HG03060 (cell line): Measurements from ENCODE around the gene P2RX5.

Source experiments
- ATAC-seq: cut with Tn5 transposase; IDR thresholded peaks from one replicate; pipeline ENCODE4 v1.9.1; 2021; ENCODE audit warnings: low read depth, moderate number of reproducible peaks; ENCODE audit not compliant: unreplicated experiment

Gene P2RX5

GRCh38 chr17:3658784-3659449 is 37.0 kb downstream of the P2RX5 start:
- no peak for ATAC-seq

GRCh38 chr17:3657874-3658783 is 37.8 kb downstream of the P2RX5 start:
- no peak for ATAC-seq

- no peak for ATAC-seq
These were observed 38.4 kb downstream of the P2RX5 start for GRCh38 chr17:3657588-3657869.

- ATAC-seq: no peak
These were observed 39.0 kb downstream of the P2RX5 start for GRCh38 chr17:3656755-3657587.

GRCh38 chr17:3656353-3656752 is 39.6 kb downstream of the P2RX5 start:
- no peak for ATAC-seq

GRCh38 chr17:3655766-3656165 is 40.2 kb downstream of the P2RX5 start:
- ATAC-seq: no peak

GRCh38 chr17:3647769-3648555 is 48.0 kb downstream of the P2RX5 start:
- ATAC-seq: no peak

- ATAC-seq: no peak
These were observed 48.7 kb downstream of the P2RX5 start for GRCh38 chr17:3647251-3647650.

GRCh38 chr17:3645310-3645709 is 50.6 kb downstream of the P2RX5 start:
- no peak for ATAC-seq

- ATAC-seq: no peak
These were observed 52.0 kb downstream of the P2RX5 start for GRCh38 chr17:3643889-3644349.

GRCh38 chr17:3641717-3642486 is 54.1 kb downstream of the P2RX5 start:
- no peak for ATAC-seq

GRCh38 chr17:3641014-3641413 is 54.9 kb downstream of the P2RX5 start:
- no peak for ATAC-seq

GRCh38 chr17:3639981-3640596 is 55.9 kb downstream of the P2RX5 start:
- ATAC-seq: no peak

- peak; percentile 5 for ATAC-seq
These were observed 59.0 kb downstream of the P2RX5 start for GRCh38 chr17:3636908-3637373.

GRCh38 chr17:3636154-3636907 is 59.6 kb downstream of the P2RX5 start, which contains the start of the genes CTNS and SHPK:
CTNS (plus strand) TSS chr17:3636760; CDS start chr17:3640207, 3,447 bp downstream.
SHPK (minus strand) TSS chr17:3636250; CDS start chr17:3636219, 31 bp downstream.
- peak; percentile 83 for ATAC-seq

GRCh38 chr17:3635474-3636153 is 60.3 kb downstream of the P2RX5 start:
- ATAC-seq: peak; percentile 3

GRCh38 chr17:3632287-3632686 is 63.7 kb downstream of the P2RX5 start:
- ATAC-seq: no peak
